ENCODE data around the gene FKBP1A. TPM values are rescaled to one million over a fixed set of nuclear protein-coding genes. Genes with fewer than 3 reads are reported as not detected.

FKBP1A gene
- polyA plus RNA-seq, 1 of the 3 experiments (the other 2 are of a cell fraction), result 362 TPM

DNA sequence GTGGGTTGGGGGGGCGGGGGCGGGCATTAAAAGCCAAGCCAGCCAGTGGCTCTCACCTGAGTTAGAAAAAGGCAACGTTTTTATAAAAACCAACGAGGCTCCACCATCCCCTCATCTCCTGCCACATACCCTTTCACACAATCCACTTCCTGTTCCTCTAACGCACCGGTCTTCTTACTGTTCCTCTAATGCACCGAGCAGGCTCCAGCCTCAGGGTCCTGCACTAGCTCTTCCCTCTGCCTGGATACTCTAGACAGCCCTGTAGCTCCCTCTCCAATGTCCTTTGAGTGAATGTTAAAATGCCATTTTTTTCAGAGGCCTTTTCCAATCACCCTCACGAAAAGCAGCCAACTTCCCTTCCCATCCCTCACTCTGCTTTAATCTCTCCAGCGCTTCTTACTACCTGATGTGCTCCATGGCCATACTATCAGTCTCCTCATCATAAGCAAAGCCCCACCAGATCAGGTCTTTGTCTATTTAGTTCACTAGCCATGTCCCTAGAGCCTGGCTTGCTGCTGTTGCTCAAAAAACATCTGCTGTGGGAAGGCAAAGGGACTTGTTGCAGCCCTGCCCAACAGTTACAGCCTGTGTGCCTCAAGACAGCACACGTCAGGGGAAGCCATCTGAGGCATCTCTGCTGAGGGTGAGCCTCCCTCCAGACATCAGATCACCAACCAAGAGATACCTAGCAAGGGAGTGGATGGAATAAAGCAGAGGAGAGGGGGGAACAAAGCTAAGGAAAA, 3.9 kb downstream of the FKBP1A start:
- Histone ChIP-seq H3K4me3 (ENCODE audit: low read depth in 2 of 2, low read length in 1 of 2) (no peak overlapping the region), H2AFZ (ENCODE audit: low read depth) (no peak overlapping the region), H3K9me3 (no peaks in the 10 kb centered on the region), H3K79me2 (ENCODE audit: insufficient read depth) (peaks cover 91% of the 10 kb centered on the region), H3K36me3 (replicated peaks in 1 of 2; ENCODE audit: control insufficient read depth in 1 of 2, insufficient read depth in 2 of 2, low read length in 1 of 2) (peaks cover 5 to 23% of the 10 kb centered on the region in 2 experiments), H3K4me2 (peak overlapping the region; percentile 15; the same call in 1 of the 2 replicates), H3K27ac (ENCODE audit: low read depth in 2 of 2, low read length in 1 of 2) (no peak overlapping the region; a peak in 1 of 4 replicates), H4K20me1 (ENCODE audit: insufficient read depth) (peaks cover 80% of the 10 kb centered on the region), H3K9me2 (no peaks in the 10 kb centered on the region), H3K9ac (no peak overlapping the region), H3K4me1 (ENCODE audit: control insufficient read depth in 1 of 2, insufficient read depth in 2 of 2, low read depth in 1 of 2, low read length in 1 of 2) (peaks cover 13 to 41% of the 10 kb centered on the region in 2 experiments; a peak in 3 of 4 replicates), H3K27me3 (ENCODE audit: insufficient read depth) (no peaks in the 10 kb centered on the region), H3F3A (replicated peaks; ENCODE audit: insufficient read depth) (no peaks in the 10 kb centered on the region)
- CTCF ChIA-PET, result interaction anchor here (0.6 to 1.8 kb wide), 2 partner anchors 77 to 155 kb away, joined by 3 to 4 read pairs; partner anchors contain the start of gene NSFL1C
- POLR2A ChIA-PET, result no interaction called here
- TF ChIP-seq FOSL2 (IDR thresholded peaks at IDR 0.05; ENCODE audit: borderline replicate concordance, low read depth), result no peak
- DNase-seq, result no peak
- WGBS (ENCODE audit: low lambda C conversion rate), result 84% methylated on average over 10 of the region's 10 CpGs

DNA sequence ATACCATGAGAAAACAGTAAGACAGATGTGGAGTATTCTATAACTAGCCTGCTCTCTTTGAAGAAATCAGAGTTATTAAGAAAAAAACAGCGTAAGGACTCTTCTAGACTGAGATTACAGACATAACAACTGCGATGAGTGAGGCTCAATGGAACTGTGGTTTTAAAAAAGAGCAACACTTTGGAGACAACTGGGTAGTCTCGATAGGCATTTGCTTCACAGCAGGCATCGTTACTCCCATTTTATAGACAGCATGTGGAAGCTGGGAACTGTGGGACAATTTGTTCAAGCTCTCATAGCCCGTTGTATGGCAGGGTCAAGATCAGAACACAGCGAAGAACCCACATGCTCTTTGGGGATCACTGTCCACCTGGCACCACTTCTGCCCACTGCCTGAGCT, 4.6 kb downstream of the FKBP1A start:
- Histone ChIP-seq H3F3A (replicated peaks; ENCODE audit: insufficient read depth) (no peaks in the 10 kb centered on the region), H3K4me2 (no peak overlapping the region), H2AFZ (ENCODE audit: low read depth) (no peak overlapping the region), H4K20me1 (ENCODE audit: insufficient read depth) (peaks cover 87% of the 10 kb centered on the region), H3K27me3 (ENCODE audit: insufficient read depth) (no peaks in the 10 kb centered on the region), H3K27ac (ENCODE audit: low read depth in 2 of 2, low read length in 1 of 2) (no peak overlapping the region), H3K79me2 (ENCODE audit: insufficient read depth) (peaks cover 96% of the 10 kb centered on the region), H3K36me3 (replicated peaks in 1 of 2; ENCODE audit: control insufficient read depth in 1 of 2, insufficient read depth in 2 of 2, low read length in 1 of 2) (peaks cover 5 to 23% of the 10 kb centered on the region in 2 experiments), H3K4me3 (ENCODE audit: low read depth in 2 of 2, low read length in 1 of 2) (no peak overlapping the region), H3K9ac (no peak overlapping the region), H3K9me3 (no peaks in the 10 kb centered on the region), H3K9me2 (no peaks in the 10 kb centered on the region), H3K4me1 (ENCODE audit: control insufficient read depth in 1 of 2, insufficient read depth in 2 of 2, low read depth in 1 of 2, low read length in 1 of 2) (peaks cover 13 to 36% of the 10 kb centered on the region in 2 experiments; a peak in 3 of 4 replicates)
- TF ChIP-seq, protein P1, sequence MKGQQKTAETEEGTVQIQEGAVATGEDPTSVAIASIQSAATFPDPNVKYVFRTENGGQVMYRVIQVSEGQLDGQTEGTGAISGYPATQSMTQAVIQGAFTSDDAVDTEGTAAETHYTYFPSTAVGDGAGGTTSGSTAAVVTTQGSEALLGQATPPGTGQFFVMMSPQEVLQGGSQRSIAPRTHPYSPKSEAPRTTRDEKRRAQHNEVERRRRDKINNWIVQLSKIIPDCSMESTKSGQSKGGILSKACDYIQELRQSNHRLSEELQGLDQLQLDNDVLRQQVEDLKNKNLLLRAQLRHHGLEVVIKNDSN (IDR thresholded peaks at IDR 0.05; ENCODE audit: borderline replicate concordance, low read depth), result no peak
- TF ChIP-seq TEAD4 (IDR thresholded peaks at IDR 0.05; ENCODE audit: borderline replicate concordance, insufficient read depth), result no peak
- no peak for TF ChIP-seq FOXJ3 (CRISPR knock-in tag; IDR thresholded peaks at IDR 0.05)
- TF ChIP-seq RCOR1 (IDR thresholded peaks at IDR 0.05; ENCODE audit: low read length), result no peak
- TF ChIP-seq, protein P2, sequence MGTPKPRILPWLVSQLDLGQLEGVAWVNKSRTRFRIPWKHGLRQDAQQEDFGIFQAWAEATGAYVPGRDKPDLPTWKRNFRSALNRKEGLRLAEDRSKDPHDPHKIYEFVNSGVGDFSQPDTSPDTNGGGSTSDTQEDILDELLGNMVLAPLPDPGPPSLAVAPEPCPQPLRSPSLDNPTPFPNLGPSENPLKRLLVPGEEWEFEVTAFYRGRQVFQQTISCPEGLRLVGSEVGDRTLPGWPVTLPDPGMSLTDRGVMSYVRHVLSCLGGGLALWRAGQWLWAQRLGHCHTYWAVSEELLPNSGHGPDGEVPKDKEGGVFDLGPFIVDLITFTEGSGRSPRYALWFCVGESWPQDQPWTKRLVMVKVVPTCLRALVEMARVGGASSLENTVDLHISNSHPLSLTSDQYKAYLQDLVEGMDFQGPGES (IDR thresholded peaks at IDR 0.05; ENCODE audit: low read depth, low read length), result no peak
- no peak for TF ChIP-seq SMC3 (IDR thresholded peaks at IDR 0.05; ENCODE audit: low read depth, low read length)
- no peak for TF ChIP-seq SIN3A (IDR thresholded peaks at IDR 0.05; ENCODE audit: borderline replicate concordance, low read depth, low read length)
- TF ChIP-seq EZH2phosphoT487 (IDR thresholded peaks at IDR 0.05; ENCODE audit: borderline replicate concordance, low read depth), result no peak
- no peak for TF ChIP-seq JUND (IDR thresholded peaks at IDR 0.05)
- no peak for TF ChIP-seq RXRA (IDR thresholded peaks at IDR 0.05; ENCODE audit: borderline replicate concordance, low read depth)
- no peak for TF ChIP-seq MEF2A (IDR thresholded peaks at IDR 0.05; ENCODE audit: borderline replicate concordance, low read depth)
- no peak for TF ChIP-seq NRF1 (IDR thresholded peaks at IDR 0.05; ENCODE audit: low read depth, low read length)
- no peak for TF ChIP-seq TCF12 (IDR thresholded peaks at IDR 0.05)
- no peak for TF ChIP-seq TAF1 (IDR thresholded peaks at IDR 0.05; ENCODE audit: borderline replicate concordance, low read depth, low read length)
- POLR2A ChIA-PET, result no interaction called here
- WGBS (ENCODE audit: low lambda C conversion rate), result 79% methylated on average over 5 of the region's 6 CpGs
- DNase-seq, result no peak
- CTCF ChIA-PET, result interaction anchor here (1.8 kb wide), 1 partner anchor 78 kb away, joined by 4 read pairs; the partner anchor contains the start of gene NSFL1C

All from SK-N-SH (cell line).